Endothelial cell of umbilical vein (primary cell): ENCODE data around the gene ADCY3. TPM values are rescaled to one million over a fixed set of nuclear protein-coding genes. Genes with fewer than 3 reads are reported as not detected.

Source experiments
- BruUV-seq: library from RNA; stranded (reverse); fragments of 400-500 nt; replicated peaks from 2 replicates; lab custom pipeline; 2021; lab: Mats Ljungman, UMichigan
- CTCF ChIA-PET: fragments of 300-600, 350-600 bp; sonication (Branson Sonifier 250); formaldehyde crosslinking; loops from one replicate; lab custom pipeline; 2021; ENCODE audit warnings: antibody characterized with exemption, inconsistent platforms; lab: Charles Lee
- POLR2A ChIA-PET: fragments of 300-600, 350-600 bp; sonication (Branson Sonifier 250); formaldehyde crosslinking; loops from one replicate; lab custom pipeline; 2021; ENCODE audit warnings: antibody characterized with exemption, inconsistent platforms; lab: Charles Lee
- DNase-seq: peaks from one replicate; pipeline ENCODE4 v3.0.0-alpha.2; 2011; ENCODE audit warnings: low read depth, low spot score
- FAIRE-seq: peaks from 2 replicates; lab custom pipeline; 2011; peaks lifted over from hg19 to GRCh38; lab: Jason Lieb, UNC
- H2AFZ ChIP-seq: 2 replicates; pipeline ENCODE4 v1.6.0; 2012; ENCODE audit warnings: low read depth, low read length, control low read depth, inconsistent platforms
- H3K27ac ChIP-seq: 2 replicates; pipeline ENCODE4 v1.5.1; 2011; ENCODE audit warnings: low read depth, mild to moderate bottlenecking, control low read depth, low read length, moderate library complexity; ENCODE audit not compliant: insufficient read depth
- H3K27me3 ChIP-seq, 2 experiments: 2 replicates each; pipeline versions ENCODE4 v1.6.0 to v1.6.1; 2011; ENCODE audit warnings: low read length in 2 of 2, mixed read lengths in 1 of 2; ENCODE audit not compliant: control insufficient read depth in 2 of 2, insufficient read depth in 2 of 2
- H3K36me3 ChIP-seq, 2 experiments: 2 replicates in 1 of 2; 3 replicates in 1 of 2; pipeline ENCODE4 v1.5.1; 2011; ENCODE audit warnings: low read length in 2 of 2, mild to moderate bottlenecking in 1 of 2, moderate library complexity in 1 of 2; ENCODE audit not compliant: control insufficient read depth in 2 of 2, insufficient read depth in 2 of 2; ENCODE audit errors: extremely low read depth in 1 of 2
- H3K4me1 ChIP-seq: 3 replicates; pipeline ENCODE4 v1.5.1; 2011; ENCODE audit warnings: mild to moderate bottlenecking, low read length; ENCODE audit not compliant: control insufficient read depth, insufficient read depth; ENCODE audit errors: extremely low read depth
- H3K4me2 ChIP-seq: 2 replicates; pipeline ENCODE4 v1.6.1; 2011; ENCODE audit warnings: low read length, control low read depth, mixed read lengths; ENCODE audit not compliant: insufficient read depth
- H3K4me3 ChIP-seq, 3 experiments: fragments of 200-600 bp in 1 of 3; sonication (generic), shearing (Covaris generic) in 1 of 3; replicated peaks in 1 of 3; 2 replicates each; pipeline ENCODE4 v1.5.1; 2011 to 2016; ENCODE audit warnings: control low read depth in 3 of 3, low read length in 3 of 3, mild to moderate bottlenecking in 2 of 3, inconsistent platforms in 1 of 3, low read depth in 1 of 3, moderate library complexity in 1 of 3; ENCODE audit not compliant: insufficient read depth in 1 of 3
- H3K79me2 ChIP-seq: 2 replicates; pipeline ENCODE4 v1.6.0; 2012; ENCODE audit warnings: low read length, inconsistent platforms; ENCODE audit not compliant: control insufficient read depth, insufficient read depth
- H3K9ac ChIP-seq: replicated peaks from 2 replicates; pipeline ENCODE3; 2011; ENCODE audit warnings: low read length, control low read depth; ENCODE audit not compliant: insufficient read depth; ENCODE audit errors: extremely low read depth
- H3K9me1 ChIP-seq: replicated peaks from 3 replicates; pipeline ENCODE4 v1.6.0; 2011; ENCODE audit warnings: mild to moderate bottlenecking, low read length; ENCODE audit not compliant: control insufficient read depth, insufficient read depth; ENCODE audit errors: extremely low read depth
- H3K9me3 ChIP-seq: replicated peaks from 2 replicates; pipeline ENCODE4 v1.5.1; 2012; ENCODE audit warnings: low read length, inconsistent platforms; ENCODE audit not compliant: control insufficient read depth, insufficient read depth
- H4K20me1 ChIP-seq: replicated peaks from 2 replicates; pipeline ENCODE3; 2011; ENCODE audit warnings: mild to moderate bottlenecking, low read length; ENCODE audit not compliant: control insufficient read depth, insufficient read depth; ENCODE audit errors: extremely low read depth
- CTCF ChIP-seq, 2 donors: IDR thresholded peaks; 1 replicate in 1 of 2; 2 replicates in 1 of 2; pipeline ENCODE4 v1.5.1; 2011; ENCODE audit warnings: low read length in 2 of 2, mild to moderate bottlenecking in 2 of 2, moderate library complexity in 2 of 2, control low read depth in 1 of 2, inconsistent platforms in 1 of 2, low read depth in 1 of 2; ENCODE audit not compliant: insufficient read depth in 1 of 2; ENCODE audit errors: extremely low read depth in 1 of 2
- EZH2 ChIP-seq: IDR thresholded peaks from 2 replicates; pipeline ENCODE4 v1.6.1; 2012; ENCODE audit warnings: borderline replicate concordance, low read depth, mild to moderate bottlenecking, moderate library complexity, low read length, inconsistent platforms; ENCODE audit not compliant: severe bottlenecking
- FOS ChIP-seq: IDR thresholded peaks from 2 replicates; pipeline ENCODE4 v1.6.1; 2011; ENCODE audit warnings: mild to moderate bottlenecking, low read length, moderate library complexity, borderline replicate concordance; ENCODE audit not compliant: insufficient read depth
- GATA2 ChIP-seq: IDR thresholded peaks from 2 replicates; pipeline ENCODE4 v1.7.0; 2011; ENCODE audit warnings: low read depth, mild to moderate bottlenecking, moderate library complexity, mixed read lengths, low read length; ENCODE audit not compliant: insufficient read length, insufficient read depth
- JUN ChIP-seq: IDR thresholded peaks from 2 replicates; pipeline ENCODE4 v1.6.1; 2011; ENCODE audit warnings: borderline replicate concordance, low read depth; ENCODE audit not compliant: insufficient read length, insufficient read depth
- MAX ChIP-seq: IDR thresholded peaks from 2 replicates; pipeline ENCODE4 v1.6.1; 2011; ENCODE audit not compliant: insufficient read depth, insufficient read length
- MYC ChIP-seq: IDR thresholded peaks from one replicate; pipeline ENCODE4 v1.6.1; 2011; ENCODE audit warnings: mild to moderate bottlenecking, low read depth, low read length
- POLR2A ChIP-seq: IDR thresholded peaks from 2 replicates; pipeline ENCODE4 v1.6.1; 2012; ENCODE audit warnings: low read depth, mild to moderate bottlenecking, control low read depth, low read length
- POLR2AphosphoS5 ChIP-seq: IDR thresholded peaks from 2 replicates; pipeline ENCODE4 v1.6.1; 2012; ENCODE audit warnings: low read depth, mild to moderate bottlenecking, control low read depth, low read length, moderate library complexity; ENCODE audit not compliant: insufficient read depth
- dilution Hi-C: fragments of 300-500 bp; cut with MboI; formaldehyde crosslinking; loops from one replicate; pipeline ENCODE4 v1.15.0; 2019; ENCODE audit warnings: low sequenced_read_pairs; ENCODE audit not compliant: extremely low pct_ligation_motif_present
- intact Hi-C: fragments of 100-400 bp; cut with micrococcal nuclease; formaldehyde crosslinking; loops from one replicate; pipeline ENCODE4 v1.10.0; 2022
- polyA plus RNA-seq, 4 experiments: library from polyadenylated mRNA; depleted of rRNA in 3 of 4; stranded (reverse) in 3 of 4; unstranded in 1 of 4; fragments of >200 nt; gene quantifications; 2 replicates each; pipeline versions ENCODE4 v1.2.1 to v1.2.3, GENCODE V29; 2011 to 2012; ENCODE audit warnings: missing spikeins in 1 of 4
- total RNA-seq: library from RNA; stranded (reverse); gene quantifications from 2 replicates; pipeline ENCODE4 v1.2.3, GENCODE V29; 2021

The ADCY3 gene
- total and polyA plus RNA-seq, 2 donors (not counting 3 experiments of a cell fraction or from before 2014, with no cell fraction given), result 54.0 to 61.3 TPM

- H4K20me1 ChIP-seq, result no peaks in the 10 kb centered on the region
- ChIA-PET CTCF (interaction anchor here (0.6 to 1.5 kb wide), 7 partner anchors 9 to 247 kb away, joined by 3 to 8 read pairs (median 3); no protein-coding TSS in a partner anchor), POLR2A (no interaction called here)
- DNase-seq (no peak), FAIRE-seq (no peak)
- intact Hi-C loops (no loop called here), dilution Hi-C loops (no loop called here)
- no peak overlapping the region for H3K27ac ChIP-seq
- no peak for TF ChIP-seq POLR2AphosphoS5
- no peak for TF ChIP-seq EZH2
- TF ChIP-seq GATA2, result no peak
- no peak for TF ChIP-seq MYC
- no peaks in the 10 kb centered on the region for H3K27me3 ChIP-seq
- H3K36me3 ChIP-seq, result peaks cover 0 to 3% of the 10 kb centered on the region in 2 experiments
- H3K9me3 ChIP-seq, result no peaks in the 10 kb centered on the region
- H3K4me1 ChIP-seq, result no peaks in the 10 kb centered on the region
- H3K9ac ChIP-seq, result no peak overlapping the region
- H2AFZ ChIP-seq, result no peak overlapping the region
- H3K79me2 ChIP-seq, result no peaks in the 10 kb centered on the region
- BruUV-seq, result no TSS peak
- no peaks in the 10 kb centered on the region for H3K9me1 ChIP-seq
- H3K4me3 ChIP-seq, result no peak overlapping the region
- H3K4me2 ChIP-seq, result no peak overlapping the region
These were observed 23.5 kb upstream of the ADCY3 start for GRCh38 chr2:24943427-24944053.

GRCh38 chr2:24939353-24939752, 19.3 kb upstream of the ADCY3 start:
- DNase-seq, result no peak
- no TSS peak for BruUV-seq
- Histone ChIP-seq H4K20me1 (no peaks in the 10 kb centered on the region), H3K9ac (no peak overlapping the region), H3K36me3 (no peaks in the 10 kb centered on the region), H3K4me1 (no peaks in the 10 kb centered on the region), H3K9me1 (no peaks in the 10 kb centered on the region), H3K27ac (no peak overlapping the region), H3K27me3 (no peaks in the 10 kb centered on the region), H3K9me3 (no peaks in the 10 kb centered on the region), H2AFZ (no peak overlapping the region), H3K4me3 (no peak overlapping the region), H3K79me2 (no peaks in the 10 kb centered on the region), H3K4me2 (no peak overlapping the region)
- intact Hi-C loops (no loop called here), dilution Hi-C loops (no loop called here)
- no peak for FAIRE-seq
- TF ChIP-seq EZH2 (no peak), MYC (no peak), FOS (no peak), CTCF (IDR thresholded peaks at IDR 0.05; ENCODE audit: extremely low read depth in 1 of 2, insufficient read depth in 1 of 2, low read depth in 1 of 2, low read length in 2 of 2) (no peak), MAX (no peak), JUN (no peak), POLR2AphosphoS5 (no peak), GATA2 (no peak), POLR2A (no peak)
- CTCF ChIA-PET, result interaction anchor here (0.7 to 1.8 kb wide), 6 partner anchors 8 to 1940 kb away, joined by 3 to 5 read pairs (median 4); partner anchors contain the start of gene ADCY3
- POLR2A ChIA-PET, result no interaction called here
